ENCODE results near the gene RETN. TPM values are rescaled to one million over a fixed set of nuclear protein-coding genes. Genes with fewer than 3 reads are reported as not detected.

Gene RETN
- total RNA-seq, 2 experiments from 2014 or later: 4.4 to 4.8 TPM

DNA sequence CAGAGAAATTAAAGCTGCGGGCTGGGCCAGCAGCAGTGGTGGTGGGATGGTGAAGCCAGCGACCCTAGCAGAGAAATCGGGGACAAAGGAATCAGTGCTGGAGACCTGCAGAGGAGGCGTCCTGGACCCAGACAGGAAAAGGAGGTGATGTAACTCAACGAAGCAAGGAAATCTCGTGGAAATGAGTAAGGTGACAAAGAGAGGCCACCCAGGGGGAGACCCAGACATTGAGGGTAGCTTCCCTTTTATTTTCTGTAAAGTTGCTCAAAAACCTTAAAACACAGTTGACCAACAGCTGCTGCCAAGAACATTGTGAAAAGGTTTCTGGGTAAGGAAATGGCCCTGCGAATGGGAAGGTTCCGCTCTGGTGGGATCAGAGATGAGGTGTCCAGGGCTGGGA lies 13.3 kb upstream of the RETN start:
- Mint-ChIP-seq H3K36me3 (no peaks in the 10 kb centered on the region), H3K27ac (no peak overlapping the region), H3K4me3 (no peak overlapping the region), H3K4me1 (peaks cover 32% of the 10 kb centered on the region), H3K9me3 (no peaks in the 10 kb centered on the region), H3K27me3 (peaks cover 3% of the 10 kb centered on the region)
- ATAC-seq (ENCODE audit: low read depth) (no peak), DNase-seq (no peak)
- POLR2A ChIA-PET: interaction anchor here (0.6 to 6.2 kb wide), 3 partner anchors 14 to 87 kb away, joined by 3 to 33 read pairs (median 5); partner anchors contain the start of genes RETN and STXBP2

DNA sequence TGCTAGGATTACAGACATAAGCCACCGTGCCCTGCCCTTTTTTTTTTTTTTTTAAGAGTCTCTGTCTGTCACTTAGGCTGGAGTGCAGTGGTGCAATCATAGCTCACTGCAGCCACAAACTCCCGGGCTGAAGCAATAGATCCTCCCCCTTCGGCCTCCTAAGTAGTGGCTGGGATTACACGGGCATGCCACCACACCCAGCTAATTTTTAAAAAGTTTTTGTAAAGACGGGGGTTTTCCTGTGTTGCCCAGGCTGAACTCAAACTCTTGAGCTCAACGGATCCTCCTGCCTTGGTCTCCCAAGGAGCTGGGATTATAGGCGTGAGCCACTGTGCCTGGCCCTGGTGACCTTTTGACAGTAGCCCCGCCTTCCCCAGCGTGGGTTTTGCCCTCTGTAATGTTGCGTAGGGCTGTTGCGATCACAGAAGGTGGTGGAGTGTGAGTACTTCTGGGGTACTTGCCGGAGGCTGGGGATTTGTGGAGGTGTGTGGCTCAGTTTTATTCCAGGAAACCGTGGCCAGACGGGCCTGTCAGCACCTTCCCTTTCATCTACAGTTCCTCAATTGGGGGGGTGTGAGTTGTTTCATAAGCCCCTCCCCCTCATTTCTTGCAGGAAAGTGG lies 11.6 kb upstream of the RETN start:
- peak overlapping the region; percentile 82 for H3K4me3 Mint-ChIP-seq
- no peaks in the 10 kb centered on the region for H3K9me3 Mint-ChIP-seq
- ATAC-seq (ENCODE audit: low read depth): peak; percentile 69
- no peaks in the 10 kb centered on the region for H3K36me3 Mint-ChIP-seq
- DNase-seq: peak; percentile 62
- POLR2A ChIA-PET: interaction anchor here (0.6 to 6.2 kb wide), 6 partner anchors 12 to 256 kb away, joined by 3 to 33 read pairs (median 4); partner anchors contain the start of genes MCEMP1, PET100, RETN and XAB2
- H3K27ac Mint-ChIP-seq: peak overlapping the region; percentile 83
- no peaks in the 10 kb centered on the region for H3K27me3 Mint-ChIP-seq
- H3K4me1 Mint-ChIP-seq: peaks cover 28% of the 10 kb centered on the region

DNA sequence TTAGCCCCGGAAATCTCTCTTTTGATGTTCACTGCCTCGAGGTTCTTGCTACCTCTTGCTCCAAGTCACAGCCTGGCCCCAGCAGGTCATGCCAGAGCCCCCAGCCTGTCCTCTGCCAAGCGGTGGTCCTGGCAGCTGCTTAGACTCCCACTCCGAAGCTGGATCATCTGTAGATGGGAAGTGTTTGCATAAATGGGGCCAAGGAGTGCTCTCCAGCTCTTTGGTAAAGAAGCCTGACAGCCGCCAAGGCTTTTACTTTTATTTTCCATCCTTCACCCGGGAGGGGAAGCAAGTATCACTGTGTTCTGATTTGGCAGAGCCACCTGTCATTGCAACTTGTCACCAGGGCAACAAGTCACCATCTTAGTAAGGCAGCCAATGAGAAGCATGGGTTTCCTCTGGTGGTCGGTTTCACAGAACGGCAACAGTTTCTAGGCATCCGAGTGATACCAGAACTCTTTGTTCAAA lies 10.6 kb upstream of the RETN start:
- no peaks in the 10 kb centered on the region for H3K9me3 Mint-ChIP-seq
- H3K4me1 Mint-ChIP-seq: peaks cover 26% of the 10 kb centered on the region
- no peaks in the 10 kb centered on the region for H3K27me3 Mint-ChIP-seq
- DNase-seq: peak; percentile 61
- POLR2A ChIA-PET: interaction anchor here (1.1 to 6.2 kb wide), 4 partner anchors 11 to 29 kb away, joined by 3 to 33 read pairs (median 6); partner anchors contain the start of genes PET100, RETN, STXBP2 and XAB2
- ATAC-seq (ENCODE audit: low read depth): peak; percentile 89
- peak overlapping the region; percentile 82 for H3K4me3 Mint-ChIP-seq
- peak overlapping the region; percentile 83 for H3K27ac Mint-ChIP-seq
- no peaks in the 10 kb centered on the region for H3K36me3 Mint-ChIP-seq

DNA sequence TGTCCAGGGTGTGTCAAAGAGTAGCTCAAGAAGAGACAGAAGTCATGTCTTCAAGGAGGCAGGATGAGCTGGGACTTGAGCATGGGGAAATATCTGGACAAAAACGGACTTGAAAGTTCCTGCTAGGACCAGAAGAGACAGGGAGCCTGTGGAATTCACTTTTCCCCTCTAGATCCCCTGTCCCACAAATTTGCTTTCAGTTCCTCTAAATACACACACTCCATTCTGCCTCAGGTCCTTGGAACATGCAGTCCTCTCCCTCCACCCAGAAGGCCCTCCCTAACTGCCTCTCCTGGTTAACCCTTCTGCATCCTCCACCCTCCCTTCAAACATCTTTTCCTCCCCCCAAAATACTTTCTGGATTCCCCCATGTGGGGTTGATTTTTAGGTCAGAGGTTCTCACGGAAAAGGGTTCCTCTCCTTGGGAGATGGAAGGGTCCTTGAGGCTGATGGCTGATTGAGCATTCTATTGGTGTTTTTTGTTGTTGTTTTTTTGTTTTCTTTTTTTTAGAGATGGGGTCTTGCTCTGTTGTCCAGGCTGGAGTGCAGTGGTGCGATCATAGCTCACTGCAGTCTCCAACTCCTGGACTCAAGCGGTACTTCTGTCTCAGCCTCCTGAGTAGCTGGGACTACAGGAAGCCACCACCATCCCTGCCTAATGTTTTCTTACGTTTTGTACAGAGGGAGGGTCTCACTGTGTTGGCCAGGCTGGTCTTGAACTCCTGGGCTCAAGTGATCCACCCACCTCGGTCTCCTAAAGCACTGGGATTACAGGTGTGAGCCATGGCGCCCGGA lies 6.9 kb upstream of the RETN start:
- H3K27me3 Mint-ChIP-seq: peaks cover 3% of the 10 kb centered on the region
- H3K4me3 Mint-ChIP-seq: no peak overlapping the region
- H3K27ac Mint-ChIP-seq: peak overlapping the region; percentile 30
- POLR2A ChIA-PET: no interaction called here
- peaks cover 16% of the 10 kb centered on the region for H3K4me1 Mint-ChIP-seq
- DNase-seq (no peak), ATAC-seq (ENCODE audit: low read depth) (no peak)
- H3K36me3 Mint-ChIP-seq: no peaks in the 10 kb centered on the region
- H3K9me3 Mint-ChIP-seq: no peaks in the 10 kb centered on the region

DNA sequence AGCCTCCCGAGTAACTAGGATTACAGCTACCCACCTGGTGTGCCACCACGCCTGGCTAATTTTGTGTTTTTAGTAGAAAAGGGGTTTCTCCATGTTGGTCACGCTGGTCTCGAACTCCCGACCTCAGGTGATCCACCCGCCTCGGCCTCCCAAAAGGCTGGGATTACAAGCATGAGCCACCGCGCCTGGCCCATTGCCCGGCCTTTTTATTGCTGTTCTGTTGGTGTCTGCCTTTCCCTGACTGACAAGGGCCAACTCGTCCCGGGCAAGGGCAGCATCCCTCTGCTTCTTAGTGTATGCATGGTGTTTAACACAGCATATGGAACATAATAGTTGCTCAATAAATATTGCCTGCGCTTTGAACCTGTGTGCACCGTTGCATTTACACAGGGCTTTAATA lies 6.2 kb upstream of the RETN start:
- Mint-ChIP-seq H3K36me3 (no peaks in the 10 kb centered on the region), H3K4me3 (no peak overlapping the region), H3K9me3 (no peaks in the 10 kb centered on the region), H3K4me1 (peaks cover 9% of the 10 kb centered on the region), H3K27me3 (peaks cover 3% of the 10 kb centered on the region), H3K27ac (no peak overlapping the region)
- POLR2A ChIA-PET: interaction anchor here (0.7 kb wide), 1 partner anchor 219 kb away, joined by 3 read pairs; no protein-coding TSS in a partner anchor
- ATAC-seq (ENCODE audit: low read depth) (no peak), DNase-seq (no peak)

DNA sequence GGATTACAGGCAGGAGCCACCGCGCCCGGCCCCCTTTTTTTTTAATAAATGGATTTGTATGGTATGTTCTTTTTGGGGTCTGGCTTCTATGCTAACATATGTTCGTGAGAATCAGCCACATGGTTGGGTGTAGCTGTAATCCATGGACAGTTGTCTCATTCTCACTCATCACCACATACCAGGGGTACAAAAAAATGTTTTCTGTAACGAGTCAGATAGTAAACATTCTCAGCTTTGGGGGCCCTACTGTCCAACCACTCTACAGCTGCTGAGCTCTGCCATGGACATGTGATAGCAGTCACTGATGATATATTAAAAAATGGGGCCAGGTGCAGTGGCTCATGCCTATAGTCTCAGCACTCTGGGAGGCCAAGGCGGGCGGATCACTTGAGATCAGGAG lies 5.1 kb upstream of the RETN start:
- no peaks in the 10 kb centered on the region for H3K36me3 Mint-ChIP-seq
- no peak overlapping the region for H3K27ac Mint-ChIP-seq
- no peak overlapping the region for H3K4me3 Mint-ChIP-seq
- ATAC-seq (ENCODE audit: low read depth) (no peak), DNase-seq (no peak)
- H3K27me3 Mint-ChIP-seq: peaks cover 3% of the 10 kb centered on the region
- POLR2A ChIA-PET: no interaction called here
- peaks cover 1% of the 10 kb centered on the region for H3K4me1 Mint-ChIP-seq
- H3K9me3 Mint-ChIP-seq: no peaks in the 10 kb centered on the region

DNA sequence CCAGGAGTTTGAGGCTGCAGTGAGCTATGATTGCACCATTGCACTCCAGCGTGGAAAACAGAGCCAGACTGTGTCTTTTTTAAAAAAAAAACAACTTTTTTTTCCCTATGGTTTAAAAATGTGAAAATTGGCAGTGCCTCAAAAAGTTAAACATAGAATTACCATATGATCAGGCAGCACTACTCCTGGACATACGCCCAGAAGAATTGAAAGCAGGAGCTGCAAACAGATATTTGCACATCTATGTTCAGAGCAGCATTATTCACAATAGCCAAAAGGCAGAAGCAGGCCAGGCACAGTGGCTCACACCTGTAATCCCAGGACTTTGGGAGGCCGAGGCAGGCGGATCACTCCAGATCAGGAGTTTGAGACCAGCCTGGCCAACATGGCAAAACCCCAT lies 3.8 kb upstream of the RETN start:
- Mint-ChIP-seq H3K4me1 (peaks cover 8% of the 10 kb centered on the region), H3K27me3 (peaks cover 6% of the 10 kb centered on the region), H3K36me3 (no peaks in the 10 kb centered on the region), H3K4me3 (no peak overlapping the region), H3K9me3 (no peaks in the 10 kb centered on the region), H3K27ac (no peak overlapping the region)
- POLR2A ChIA-PET: interaction anchor here (0.5 kb wide), 1 partner anchor 13 kb away, joined by 4 read pairs; no protein-coding TSS in a partner anchor
- DNase-seq (no peak), ATAC-seq (ENCODE audit: low read depth) (no peak)

DNA sequence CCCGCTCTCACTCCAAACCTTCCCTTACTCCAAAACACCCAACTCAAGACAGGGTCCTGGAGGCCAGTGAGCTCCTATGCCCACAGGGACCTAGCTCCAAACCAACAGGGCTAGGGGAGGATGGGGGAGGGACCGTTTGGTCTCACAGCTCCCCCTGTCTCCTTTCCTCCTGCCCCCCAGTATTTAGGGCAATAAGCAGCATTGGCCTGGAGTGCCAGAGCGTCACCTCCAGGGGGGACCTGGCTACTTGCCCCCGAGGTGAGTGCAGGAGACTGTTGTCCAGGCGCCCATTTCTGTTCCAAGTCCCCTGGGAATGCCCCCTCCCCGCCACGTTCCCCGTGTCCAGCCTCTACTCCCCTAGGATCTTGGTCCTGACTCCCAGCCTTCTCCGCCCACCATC lies 792 bp downstream of the RETN start:
- peak overlapping the region; percentile 88 for H3K27ac Mint-ChIP-seq
- DNase-seq (no peak), ATAC-seq (ENCODE audit: low read depth) (no peak)
- peaks cover 24% of the 10 kb centered on the region for H3K4me1 Mint-ChIP-seq
- peaks cover 22% of the 10 kb centered on the region for H3K27me3 Mint-ChIP-seq
- H3K4me3 Mint-ChIP-seq: peak overlapping the region; percentile 79
- no peaks in the 10 kb centered on the region for H3K36me3 Mint-ChIP-seq
- H3K9me3 Mint-ChIP-seq: no peaks in the 10 kb centered on the region
- POLR2A ChIA-PET: interaction anchor here (1.2 to 4.0 kb wide), 4 partner anchors 11 to 40 kb away, joined by 3 to 33 read pairs (median 6); partner anchors contain the start of genes PET100, TRAPPC5 and XAB2

DNA sequence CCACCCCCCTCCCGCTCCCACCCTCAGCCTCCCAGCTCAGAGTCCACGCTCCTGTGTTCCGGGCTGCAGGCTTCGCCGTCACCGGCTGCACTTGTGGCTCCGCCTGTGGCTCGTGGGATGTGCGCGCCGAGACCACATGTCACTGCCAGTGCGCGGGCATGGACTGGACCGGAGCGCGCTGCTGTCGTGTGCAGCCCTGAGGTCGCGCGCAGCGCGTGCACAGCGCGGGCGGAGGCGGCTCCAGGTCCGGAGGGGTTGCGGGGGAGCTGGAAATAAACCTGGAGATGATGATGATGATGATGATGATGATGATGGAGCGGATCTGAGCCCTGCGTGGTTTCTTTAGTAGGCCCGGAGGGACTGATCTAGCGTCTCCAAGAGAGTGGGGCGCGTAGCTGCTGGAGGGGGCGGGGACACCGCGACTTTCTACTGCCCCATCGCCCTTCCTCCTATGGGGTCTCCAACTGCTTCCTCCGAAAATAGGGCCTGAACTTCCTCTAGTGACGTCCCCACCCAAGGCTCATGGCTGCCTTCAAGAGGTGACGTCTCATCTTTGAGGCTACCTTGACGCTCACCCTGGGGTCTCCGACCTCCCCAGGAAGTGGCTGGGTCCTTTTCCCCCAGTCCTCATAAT lies 1.4 kb downstream of the RETN start:
- peaks cover 22% of the 10 kb centered on the region for H3K27me3 Mint-ChIP-seq
- peaks cover 24% of the 10 kb centered on the region for H3K4me1 Mint-ChIP-seq
- POLR2A ChIA-PET: interaction anchor here (0.6 to 4.0 kb wide), 3 partner anchors 11 to 17 kb away, joined by 5 to 33 read pairs (median 9); partner anchors contain the start of gene TRAPPC5
- H3K27ac Mint-ChIP-seq: peak overlapping the region; percentile 86
- H3K36me3 Mint-ChIP-seq: no peaks in the 10 kb centered on the region
- peak; percentile 75 for DNase-seq
- no peaks in the 10 kb centered on the region for H3K9me3 Mint-ChIP-seq
- ATAC-seq (ENCODE audit: low read depth): peak; percentile 81
- H3K4me3 Mint-ChIP-seq: peak overlapping the region; percentile 79

DNA sequence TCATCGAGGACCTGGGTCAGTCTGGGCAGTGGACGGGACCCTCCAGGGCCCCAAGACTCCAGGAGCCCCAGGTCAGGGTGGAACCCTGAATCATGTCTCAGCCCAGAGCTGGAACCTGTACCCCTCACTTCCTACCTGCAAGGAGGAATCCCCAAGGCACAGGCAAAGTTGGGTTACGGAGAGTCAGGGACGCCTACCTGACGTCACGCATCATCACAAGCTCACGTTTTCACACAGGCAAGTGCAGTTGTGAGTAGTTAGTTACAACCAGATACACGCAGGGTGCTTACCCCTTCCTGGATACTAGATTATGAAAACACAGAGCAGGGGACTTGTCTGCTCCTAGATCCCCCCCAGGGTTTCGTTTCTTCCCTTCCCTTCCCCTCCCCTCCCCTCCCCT lies 1.9 kb downstream of the RETN start:
- POLR2A ChIA-PET: interaction anchor here (0.6 to 4.0 kb wide), 3 partner anchors 10 to 18 kb away, joined by 5 to 33 read pairs (median 9); partner anchors contain the start of gene TRAPPC5
- no peaks in the 10 kb centered on the region for H3K9me3 Mint-ChIP-seq
- H3K36me3 Mint-ChIP-seq: no peaks in the 10 kb centered on the region
- peak overlapping the region; percentile 79 for H3K4me3 Mint-ChIP-seq
- peaks cover 26% of the 10 kb centered on the region for H3K4me1 Mint-ChIP-seq
- no peak for ATAC-seq (ENCODE audit: low read depth)
- H3K27ac Mint-ChIP-seq: peak overlapping the region; percentile 86
- DNase-seq: no peak
- peaks cover 22% of the 10 kb centered on the region for H3K27me3 Mint-ChIP-seq

DNA sequence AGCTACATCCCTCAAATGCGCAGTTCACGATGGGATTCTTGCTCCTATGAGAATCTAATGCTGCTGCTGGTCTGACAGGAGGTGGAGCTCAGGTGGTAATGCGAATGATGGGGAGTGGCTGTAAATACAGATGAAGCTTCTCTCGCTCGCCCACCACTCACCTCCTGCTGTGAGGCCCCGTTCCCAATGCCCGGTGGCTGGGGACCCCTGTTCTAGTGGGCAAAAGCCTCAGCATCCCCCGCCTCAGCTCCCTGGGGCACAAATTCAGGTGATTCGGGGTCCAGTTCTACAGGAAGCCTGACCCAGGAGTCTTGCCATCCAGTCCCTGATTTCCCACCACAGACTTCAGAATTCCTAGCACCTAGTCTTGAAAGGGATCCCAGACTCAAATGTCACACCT lies 3.7 kb downstream of the RETN start:
- H3K4me1 Mint-ChIP-seq: peaks cover 42% of the 10 kb centered on the region
- H3K27me3 Mint-ChIP-seq: peaks cover 28% of the 10 kb centered on the region

DNA sequence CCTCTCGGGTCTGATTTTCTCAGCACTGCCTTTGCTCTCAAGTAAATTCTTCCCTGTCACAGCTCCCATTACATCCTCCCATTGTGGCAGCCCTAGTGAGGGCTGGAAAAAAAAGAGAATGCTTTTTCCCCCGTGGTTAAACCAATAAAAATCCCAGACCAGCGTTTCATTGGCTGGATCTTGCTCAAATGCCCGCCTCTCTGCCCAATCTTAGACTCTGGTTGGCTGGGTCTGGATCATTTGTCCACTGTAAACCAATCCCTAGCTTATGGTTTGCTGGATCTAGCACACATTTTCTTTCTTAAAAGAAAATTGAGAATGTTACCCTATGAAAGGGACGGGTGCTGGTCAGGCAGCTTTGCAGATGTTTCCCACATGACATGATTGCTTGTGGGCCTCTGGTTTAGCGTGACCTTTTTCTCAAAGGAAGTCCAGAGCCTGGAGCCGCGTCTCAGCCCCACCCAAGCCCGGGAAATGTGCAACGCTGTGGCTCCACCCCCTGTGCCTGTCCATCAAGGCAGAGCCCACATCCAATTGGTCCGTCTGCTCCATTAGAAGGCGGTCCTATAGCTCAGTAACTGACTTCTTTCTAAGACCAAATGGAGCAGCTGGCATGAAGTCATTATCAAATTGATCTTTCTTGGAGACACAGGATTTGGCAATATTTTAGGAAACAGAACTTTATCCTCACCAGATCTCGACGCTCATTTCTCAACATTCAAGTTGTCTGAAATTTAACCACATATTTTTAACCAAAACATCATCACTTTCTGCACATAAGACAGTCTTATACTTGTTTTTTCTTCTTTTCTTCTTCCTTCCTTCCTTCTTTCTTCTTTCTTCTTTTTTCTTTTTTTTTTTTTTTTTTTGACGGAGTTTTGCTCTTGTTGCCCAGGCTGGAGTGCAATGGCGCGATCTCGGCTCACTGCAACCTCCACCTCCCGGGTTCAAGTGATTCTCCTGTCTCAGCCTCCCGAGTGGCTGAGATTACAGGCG lies 5.5 kb downstream of the RETN start:
- Mint-ChIP-seq H3K27ac (no peak overlapping the region), H3K4me3 (no peak overlapping the region), H3K27me3 (peaks cover 31% of the 10 kb centered on the region), H3K36me3 (no peaks in the 10 kb centered on the region), H3K4me1 (peaks cover 49% of the 10 kb centered on the region), H3K9me3 (no peaks in the 10 kb centered on the region)
- POLR2A ChIA-PET: interaction anchor here (0.9 kb wide), 1 partner anchor 45 kb away, joined by 4 read pairs; the partner anchor contains the start of genes PET100 and XAB2
- DNase-seq: no peak
- ATAC-seq (ENCODE audit: low read depth): no peak

More for the DNA sequence above, 3.7 kb downstream of the RETN start:
- ATAC-seq (ENCODE audit: low read depth) (no peak), DNase-seq (no peak)
- Mint-ChIP-seq H3K9me3 (no peaks in the 10 kb centered on the region), H3K36me3 (no peaks in the 10 kb centered on the region), H3K27ac (no peak overlapping the region), H3K4me3 (no peak overlapping the region)
- POLR2A ChIA-PET: no interaction called here
